Loucy (cell line): ENCODE results near the gene ALKBH5.

ENCODE experiments used
- H2AFZ ChIP-seq: fragments of 200-600 bp; sonication (generic); 2 replicates; pipeline ENCODE4 v1.6.0; 2016; ENCODE audit warnings: antibody characterized with exemption, mild to moderate bottlenecking, low read length, moderate library complexity
- H3F3A ChIP-seq: fragments of 200-600 bp; 2 replicates; pipeline ENCODE4 v1.6.0; 2016; ENCODE audit warnings: antibody characterized with exemption, low read depth, mild to moderate bottlenecking
- H3K27me3 ChIP-seq: fragments of 200-600 bp; sonication (generic); 2 replicates; pipeline ENCODE4 v1.6.1; 2014; ENCODE audit warnings: low read length, mild to moderate bottlenecking; ENCODE audit not compliant: insufficient read depth, poor library complexity, severe bottlenecking
- H3K36me3 ChIP-seq: fragments of 200-600 bp; sonication (generic); 2 replicates; pipeline ENCODE4 v1.6.1; 2016; ENCODE audit warnings: low read length; ENCODE audit not compliant: insufficient read depth
- H3K4me1 ChIP-seq: fragments of 200-600 bp; sonication (generic); 2 replicates; pipeline ENCODE4 v1.5.1; 2014; ENCODE audit warnings: low read length, mild to moderate bottlenecking; ENCODE audit not compliant: insufficient read depth, poor library complexity, severe bottlenecking
- H3K4me2 ChIP-seq: fragments of 200-600 bp; sonication (generic); 2 replicates; pipeline ENCODE4 v1.6.0; 2014; ENCODE audit warnings: antibody characterized with exemption, low read length, low read depth, mild to moderate bottlenecking; ENCODE audit not compliant: poor library complexity, severe bottlenecking
- H3K4me3 ChIP-seq: fragments of 200-600 bp; sonication (generic); 2 replicates; pipeline ENCODE4 v1.5.1; 2014; ENCODE audit warnings: low read length, mild to moderate bottlenecking, mixed read lengths; ENCODE audit not compliant: poor library complexity, severe bottlenecking
- H3K79me2 ChIP-seq: fragments of 200-600 bp; sonication (generic); 2 replicates; pipeline ENCODE4 v1.6.1; 2014; ENCODE audit warnings: low read length; ENCODE audit not compliant: insufficient read depth
- H3K9ac ChIP-seq: fragments of 200-600 bp; sonication (generic); 2 replicates; pipeline ENCODE4 v1.6.0; 2014; ENCODE audit warnings: mild to moderate bottlenecking, low read depth, low read length, moderate library complexity; ENCODE audit not compliant: poor library complexity, severe bottlenecking
- H3K9me2 ChIP-seq: fragments of 200-600 bp; sonication (generic); replicated peaks from 2 replicates; pipeline ENCODE4 v1.6.1; 2016; ENCODE audit warnings: low read depth, low read length, mixed read lengths
- H3K9me3 ChIP-seq: fragments of 200-600 bp; sonication (generic); 2 replicates; pipeline ENCODE4 v1.6.1; 2014; ENCODE audit warnings: mild to moderate bottlenecking, antibody characterized with exemption, low read length, low read depth; ENCODE audit not compliant: insufficient read depth
- H4K20me1 ChIP-seq: fragments of 200-600 bp; sonication (generic); 2 replicates; pipeline ENCODE4 v1.6.0; 2014; ENCODE audit warnings: antibody characterized with exemption, low read length, mild to moderate bottlenecking; ENCODE audit not compliant: insufficient read depth, poor library complexity, severe bottlenecking
- EZH2phosphoT487 ChIP-seq: fragments of 200-600 bp; IDR thresholded peaks from 2 replicates; pipeline ENCODE4 v1.6.1; 2018; ENCODE audit warnings: antibody characterized with exemption, mild to moderate bottlenecking, moderate library complexity, borderline replicate concordance
- TF ChIP-seq, protein P1 (sequence below): fragments of 200-600 bp; sonication (generic); conservative IDR thresholded peaks from 2 replicates; pipeline ENCODE4 v1.5.1; 2014; ENCODE audit warnings: mild to moderate bottlenecking, antibody characterized with exemption, low read length

ALKBH5 gene

DNA sequence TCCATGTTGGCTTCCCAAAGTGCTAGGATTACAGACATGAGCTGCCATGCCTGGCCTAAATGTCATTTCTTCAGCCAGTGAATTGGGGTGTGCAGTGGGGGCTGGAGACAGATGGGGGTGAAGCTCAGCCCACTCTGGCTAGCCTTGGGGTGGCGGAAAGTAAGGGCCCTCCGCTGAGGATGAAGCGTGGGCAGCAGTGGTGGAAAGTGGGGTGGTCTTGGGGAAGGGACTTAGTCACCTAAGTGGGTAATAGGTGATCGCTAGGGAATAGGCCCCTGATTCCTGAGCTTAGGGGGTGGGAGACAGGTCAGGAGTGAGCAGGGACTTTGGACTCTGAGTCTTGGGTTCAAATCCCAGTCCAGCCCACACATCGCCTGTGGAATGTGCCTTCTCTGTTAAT lies 44.0 kb downstream of the ALKBH5 start:
- H3K79me2 ChIP-seq: peaks cover 32% of the 10 kb centered on the region
- H3K4me2 ChIP-seq: peak overlapping the region; percentile 99

DNA sequence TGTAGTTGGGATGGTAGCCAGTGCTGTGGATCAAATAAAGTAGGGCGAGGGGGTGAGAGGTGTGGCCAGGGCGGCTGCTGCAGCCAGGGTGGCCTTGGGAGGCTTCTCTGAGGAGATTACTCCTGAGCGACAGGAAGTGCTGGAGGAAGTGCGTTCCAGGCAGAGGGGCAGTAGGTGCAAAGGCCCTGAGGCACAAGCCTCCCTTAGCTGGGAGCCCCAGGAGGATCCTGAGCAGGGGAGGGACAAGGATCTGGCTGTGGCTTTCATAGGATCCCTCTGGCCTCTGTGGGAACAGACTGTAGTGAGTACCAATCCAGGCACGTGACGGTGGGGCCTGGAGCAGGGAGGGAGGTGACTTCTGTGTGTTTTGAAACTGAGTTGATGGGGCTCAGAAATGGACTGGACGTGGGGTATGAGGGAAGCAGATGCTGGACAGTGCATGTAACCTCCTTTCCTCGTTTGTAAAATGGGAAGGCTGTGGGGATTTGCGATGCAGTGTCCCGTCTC lies 44.6 kb downstream of the ALKBH5 start:
- Histone ChIP-seq H2AFZ (no peak overlapping the region), H3K4me2 (peak overlapping the region; percentile 99), H3K9me3 (no peaks in the 10 kb centered on the region), H3F3A (no peaks in the 10 kb centered on the region), H3K9me2 (no peaks in the 10 kb centered on the region), H3K4me3 (peak overlapping the region; percentile 0), H3K27me3 (no peaks in the 10 kb centered on the region), H3K4me1 (peaks cover 22% of the 10 kb centered on the region), H3K9ac (peak overlapping the region; percentile 8), H4K20me1 (peaks cover 7% of the 10 kb centered on the region), H3K36me3 (no peaks in the 10 kb centered on the region), H3K79me2 (peaks cover 32% of the 10 kb centered on the region)
- no peak for TF ChIP-seq EZH2phosphoT487
- TF ChIP-seq, protein P1, sequence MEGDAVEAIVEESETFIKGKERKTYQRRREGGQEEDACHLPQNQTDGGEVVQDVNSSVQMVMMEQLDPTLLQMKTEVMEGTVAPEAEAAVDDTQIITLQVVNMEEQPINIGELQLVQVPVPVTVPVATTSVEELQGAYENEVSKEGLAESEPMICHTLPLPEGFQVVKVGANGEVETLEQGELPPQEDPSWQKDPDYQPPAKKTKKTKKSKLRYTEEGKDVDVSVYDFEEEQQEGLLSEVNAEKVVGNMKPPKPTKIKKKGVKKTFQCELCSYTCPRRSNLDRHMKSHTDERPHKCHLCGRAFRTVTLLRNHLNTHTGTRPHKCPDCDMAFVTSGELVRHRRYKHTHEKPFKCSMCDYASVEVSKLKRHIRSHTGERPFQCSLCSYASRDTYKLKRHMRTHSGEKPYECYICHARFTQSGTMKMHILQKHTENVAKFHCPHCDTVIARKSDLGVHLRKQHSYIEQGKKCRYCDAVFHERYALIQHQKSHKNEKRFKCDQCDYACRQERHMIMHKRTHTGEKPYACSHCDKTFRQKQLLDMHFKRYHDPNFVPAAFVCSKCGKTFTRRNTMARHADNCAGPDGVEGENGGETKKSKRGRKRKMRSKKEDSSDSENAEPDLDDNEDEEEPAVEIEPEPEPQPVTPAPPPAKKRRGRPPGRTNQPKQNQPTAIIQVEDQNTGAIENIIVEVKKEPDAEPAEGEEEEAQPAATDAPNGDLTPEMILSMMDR: no peak

More for the DNA sequence above, 44.0 kb downstream of the ALKBH5 start:
- no peaks in the 10 kb centered on the region for H3K27me3 ChIP-seq
- peaks cover 22% of the 10 kb centered on the region for H3K4me1 ChIP-seq
- no peak for TF ChIP-seq EZH2phosphoT487
- TF ChIP-seq, protein P1: no peak
- H3K9ac ChIP-seq: no peak overlapping the region
- no peaks in the 10 kb centered on the region for H3K9me3 ChIP-seq
- no peaks in the 10 kb centered on the region for H3F3A ChIP-seq
- no peaks in the 10 kb centered on the region for H3K36me3 ChIP-seq
- peaks cover 7% of the 10 kb centered on the region for H4K20me1 ChIP-seq
- peak overlapping the region; percentile 0 for H3K4me3 ChIP-seq
- no peaks in the 10 kb centered on the region for H3K9me2 ChIP-seq
- no peak overlapping the region for H2AFZ ChIP-seq

DNA sequence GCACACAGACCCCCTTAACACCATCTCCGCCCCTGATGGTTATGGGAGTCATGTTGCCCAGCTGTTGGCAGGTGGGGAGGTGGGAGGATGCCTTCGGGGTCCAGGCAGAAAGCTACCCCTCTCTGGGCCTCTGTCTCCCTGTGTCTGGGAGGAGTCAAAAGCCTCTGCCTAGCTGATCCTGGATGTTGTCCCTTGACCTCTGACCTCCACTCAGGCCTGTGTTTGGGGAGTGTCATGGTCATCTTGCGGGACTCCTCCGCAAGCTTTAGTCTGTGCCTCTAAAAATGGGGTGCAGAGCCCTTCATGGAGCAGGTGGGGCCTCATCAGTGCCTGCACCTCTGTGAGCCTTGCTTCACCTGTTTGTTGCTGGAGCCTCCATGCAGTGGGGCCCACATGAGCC lies 45.6 kb downstream of the ALKBH5 start:
- Histone ChIP-seq H3K27me3 (no peaks in the 10 kb centered on the region), H2AFZ (no peak overlapping the region), H3K9me3 (no peaks in the 10 kb centered on the region), H3K36me3 (no peaks in the 10 kb centered on the region; the same call in 1 of the 2 replicates), H4K20me1 (peaks cover 7% of the 10 kb centered on the region), H3K9ac (no peak overlapping the region), H3K4me3 (no peak overlapping the region), H3K4me1 (peaks cover 22% of the 10 kb centered on the region), H3K4me2 (peak overlapping the region; percentile 13), H3K79me2 (peaks cover 32% of the 10 kb centered on the region), H3K9me2 (no peaks in the 10 kb centered on the region), H3F3A (no peaks in the 10 kb centered on the region)
- TF ChIP-seq, protein P1: no peak
- no peak for TF ChIP-seq EZH2phosphoT487
